Stimulated activated CD8-positive, alpha-beta memory T cell treated with anti-CD3 and anti-CD28 coated beads, Interleukin-15, amount 100 ng/mL, for 1 hour (primary cell): ENCODE measurements around the gene FBRSL1.
"Not testable (repeated sequence)": the region's sequence is repeated elsewhere in the genome, so short reads cannot be mapped to it uniquely, and the experiment has no call there.

Experiments
- DNase-seq: peaks from one replicate; pipeline ENCODE4 v3.0.0-alpha.2; 2020; ENCODE audit warnings: low read depth

FBRSL1 gene

DNA sequence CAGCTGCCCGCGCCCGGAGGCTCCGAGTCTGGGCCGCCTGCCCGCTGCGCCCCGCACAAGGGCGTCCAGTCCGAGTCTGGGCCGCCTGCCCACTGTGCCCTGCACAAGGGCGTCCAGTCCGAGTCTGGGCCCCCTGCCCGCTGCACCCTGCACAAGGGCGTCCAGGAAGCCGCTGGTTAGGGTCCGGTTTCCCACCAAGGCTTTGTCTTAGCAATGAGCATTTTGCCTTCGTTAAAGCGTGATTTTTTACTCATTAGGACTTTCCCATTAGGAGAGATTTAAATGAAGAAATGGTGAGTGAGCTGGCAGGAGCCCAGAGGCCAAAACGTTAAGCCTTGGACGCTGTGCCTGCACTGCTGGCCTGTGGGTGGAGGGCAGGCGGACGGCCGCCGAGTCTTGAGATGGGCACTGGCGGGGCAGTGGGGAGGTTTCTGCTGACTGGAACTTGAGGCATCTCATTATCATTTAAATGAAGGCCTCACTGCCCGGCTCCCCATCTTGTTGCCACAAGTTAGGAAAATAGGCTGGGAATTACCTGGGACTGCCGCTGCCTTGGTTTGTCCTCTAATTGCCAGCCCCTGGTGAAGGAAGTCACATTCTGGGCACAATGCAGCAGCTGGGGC, 36.0 kb downstream of the FBRSL1 start:
- DNase-seq = no peak

DNA sequence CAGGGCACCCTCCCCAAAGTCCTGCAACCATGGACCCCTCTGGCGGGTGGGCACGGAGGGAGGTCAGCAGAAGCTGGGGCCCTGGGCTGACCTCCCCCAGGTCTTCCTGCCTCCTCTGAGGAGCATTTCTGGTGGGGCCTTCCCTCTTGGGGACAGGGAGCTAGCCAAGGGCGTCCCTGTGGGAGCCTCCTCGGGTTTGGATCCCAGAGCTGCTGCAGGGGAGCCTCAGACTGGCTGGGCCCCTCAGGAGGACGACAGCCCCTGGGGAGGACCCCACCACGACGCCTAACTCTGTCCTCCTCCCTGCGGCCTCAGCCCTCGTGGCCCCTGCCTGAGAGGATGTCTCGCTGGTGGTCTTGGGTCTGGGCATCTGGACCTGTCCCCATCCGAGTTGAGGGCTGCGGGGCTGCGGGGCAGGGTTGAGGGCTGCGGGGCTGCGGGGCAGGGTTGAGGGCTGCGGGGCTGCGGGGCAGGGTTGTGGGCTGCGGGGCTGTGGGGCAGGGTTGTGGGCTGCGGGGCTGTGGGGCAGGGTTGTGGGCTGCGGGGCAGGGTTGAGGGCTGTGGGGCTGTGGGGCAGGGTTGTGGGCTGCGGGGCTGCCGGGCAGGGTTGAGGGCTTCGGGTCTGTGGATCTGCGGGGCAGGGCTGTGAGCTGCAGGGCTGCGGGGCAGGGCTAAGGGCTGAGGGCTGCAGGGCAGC, 37.4 kb downstream of the FBRSL1 start:
- no peak for DNase-seq

- DNase-seq = no peak
Measured at GRCh38 chr12:132527883-132528264, 37.9 kb downstream of the FBRSL1 start.

- DNase-seq = no peak
Measured at GRCh38 chr12:132528564-132529106, 38.7 kb downstream of the FBRSL1 start.

DNA sequence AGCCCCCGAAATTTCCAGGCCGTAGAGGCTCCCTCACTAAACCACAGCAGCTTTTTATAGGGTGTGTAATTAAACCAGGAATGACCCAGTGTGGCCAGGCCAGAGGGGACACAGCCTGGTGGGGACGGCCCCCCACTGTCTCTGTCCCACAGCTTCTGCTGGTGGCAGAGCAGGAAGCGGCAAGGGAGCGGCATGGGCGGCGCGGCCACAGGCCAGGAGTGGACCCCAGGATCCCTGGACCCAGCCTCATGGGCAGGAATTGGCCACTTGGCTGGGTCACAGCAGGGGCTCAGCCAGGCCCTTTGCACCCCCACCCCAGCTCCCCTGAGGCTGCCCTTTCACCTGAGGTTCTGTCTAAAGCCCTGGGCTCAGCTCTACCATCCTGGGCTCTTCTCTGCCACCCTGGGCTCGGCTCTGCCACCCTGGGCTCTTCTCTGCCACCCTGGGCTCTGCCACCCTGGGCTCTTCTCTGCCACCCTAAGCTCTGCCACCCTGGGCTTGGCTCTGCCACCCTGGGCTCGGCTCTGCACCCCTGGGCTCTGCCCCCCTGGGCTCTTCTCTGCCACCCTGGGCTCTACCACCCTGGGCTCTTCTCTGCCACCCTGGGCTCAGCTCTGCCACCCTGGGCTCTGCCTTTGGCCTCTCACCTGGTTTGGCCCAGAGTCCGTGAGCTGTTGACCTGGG, 39.3 kb downstream of the FBRSL1 start:
- no peak for DNase-seq

GRCh38 chr12:132529906-132530305, 40.0 kb downstream of the FBRSL1 start:
- DNase-seq = no peak

- no peak for DNase-seq
Measured at GRCh38 chr12:132530447-132530846, 40.5 kb downstream of the FBRSL1 start.

GRCh38 chr12:132530851-132531250, 40.9 kb downstream of the FBRSL1 start:
- no peak for DNase-seq

DNA sequence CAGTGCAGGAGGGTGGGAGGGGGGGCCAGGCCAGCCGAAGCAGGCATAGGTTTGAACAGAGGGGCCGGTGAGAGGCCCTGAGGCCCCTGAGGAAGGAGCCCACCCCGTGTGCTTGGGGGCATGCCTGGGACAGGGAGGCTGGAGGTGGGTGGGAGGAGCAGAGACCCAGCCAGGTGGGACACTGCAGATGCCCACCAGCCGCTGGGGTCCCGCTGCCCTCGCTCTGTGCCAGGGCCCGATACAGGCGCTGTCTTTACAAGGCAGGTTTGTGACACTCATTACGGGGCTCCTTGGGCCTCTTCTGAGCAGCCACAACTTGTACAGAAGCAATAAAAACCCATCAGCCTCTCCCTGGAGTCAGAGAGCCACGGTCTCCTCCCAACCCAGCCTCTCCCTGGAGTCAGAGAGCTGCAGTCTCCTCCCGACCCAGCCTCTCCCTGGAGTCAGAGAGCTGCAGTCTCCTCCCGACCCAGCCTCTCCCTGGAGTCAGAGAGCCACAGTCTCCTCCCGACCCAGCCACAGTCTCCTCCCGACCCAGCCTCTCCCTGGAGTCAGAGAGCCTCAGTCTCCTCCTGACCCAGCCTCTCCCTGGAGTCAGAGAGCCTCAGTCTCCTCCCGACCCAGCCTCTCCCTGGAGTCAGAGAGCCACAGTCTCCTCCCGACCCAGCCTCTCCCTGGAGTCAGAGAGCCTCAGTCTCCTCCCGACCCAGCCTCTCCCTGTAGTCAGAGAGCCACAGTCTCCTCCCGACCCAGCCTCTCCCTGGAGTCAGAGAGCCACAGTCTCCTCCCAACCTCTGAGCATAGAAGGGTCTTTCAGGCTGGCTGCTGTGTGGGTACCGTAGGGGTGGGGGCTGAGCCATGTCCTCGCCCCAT, 43.0 kb downstream of the FBRSL1 start:
- not testable (repeated sequence) for DNase-seq

GRCh38 chr12:132533584-132533958, 43.6 kb downstream of the FBRSL1 start:
- no peak for DNase-seq

DNA sequence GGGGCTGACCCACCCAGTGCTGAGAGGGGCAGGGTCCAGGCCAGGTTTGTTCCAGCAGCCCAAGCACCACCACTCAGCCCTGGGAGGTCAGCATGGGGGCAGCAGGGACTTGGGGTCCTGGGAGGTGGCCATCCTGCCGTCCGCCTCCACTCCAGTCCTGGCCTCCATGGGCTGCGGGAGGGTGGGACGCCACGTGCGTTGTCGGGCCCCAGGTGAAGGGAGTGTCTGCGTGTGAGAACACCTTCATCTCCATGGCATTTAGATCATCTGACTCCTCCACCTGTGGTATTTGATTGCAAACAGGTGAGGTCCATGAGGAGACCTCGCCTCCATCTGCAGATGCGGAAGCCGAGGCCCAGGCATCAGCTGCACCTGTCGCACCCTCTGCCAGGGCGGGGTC, 44.1 kb downstream of the FBRSL1 start:
- no peak for DNase-seq

DNA sequence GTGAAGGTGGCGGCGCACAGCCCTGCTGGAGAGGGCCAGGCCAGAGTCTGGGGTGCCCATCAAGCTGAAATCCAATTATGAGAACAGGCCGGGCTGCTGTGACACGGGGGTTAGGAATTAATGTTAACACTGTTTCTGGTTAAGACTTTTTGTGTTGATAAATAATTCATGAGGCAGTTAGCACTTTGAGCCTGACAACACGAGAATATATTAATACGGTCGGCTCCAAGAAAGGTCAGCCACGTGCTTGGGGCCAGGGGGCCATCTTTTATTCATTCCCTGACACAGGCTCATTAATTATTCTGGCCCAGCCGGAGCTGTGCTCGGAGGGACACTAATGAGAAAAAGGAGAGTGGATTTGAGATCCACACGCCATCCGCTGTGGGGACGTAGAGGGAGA, 45.1 kb downstream of the FBRSL1 start:
- no peak for DNase-seq

- no peak for DNase-seq
Measured at GRCh38 chr12:132536102-132536876, 46.3 kb downstream of the FBRSL1 start.

DNA sequence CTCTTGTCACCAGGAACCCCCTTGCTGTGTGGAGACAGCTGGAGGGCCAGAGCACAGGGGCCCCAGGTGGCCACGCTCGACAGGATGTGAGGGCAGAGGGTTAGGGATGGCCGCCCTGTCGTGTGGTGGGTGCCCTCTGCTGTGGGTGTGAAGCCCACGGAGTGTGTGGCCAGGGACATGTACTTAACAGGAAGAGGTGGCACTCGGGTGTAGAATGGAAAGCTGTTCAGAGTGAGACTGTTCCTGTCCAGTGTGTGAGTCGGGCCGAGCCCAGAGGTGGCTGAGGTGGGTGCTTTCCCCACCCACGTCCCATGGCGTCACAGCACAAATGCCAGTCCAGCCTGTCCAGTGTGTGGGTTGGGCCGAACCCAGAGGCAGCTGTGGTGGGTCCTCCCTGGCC, 47.1 kb downstream of the FBRSL1 start:
- no peak for DNase-seq

DNA sequence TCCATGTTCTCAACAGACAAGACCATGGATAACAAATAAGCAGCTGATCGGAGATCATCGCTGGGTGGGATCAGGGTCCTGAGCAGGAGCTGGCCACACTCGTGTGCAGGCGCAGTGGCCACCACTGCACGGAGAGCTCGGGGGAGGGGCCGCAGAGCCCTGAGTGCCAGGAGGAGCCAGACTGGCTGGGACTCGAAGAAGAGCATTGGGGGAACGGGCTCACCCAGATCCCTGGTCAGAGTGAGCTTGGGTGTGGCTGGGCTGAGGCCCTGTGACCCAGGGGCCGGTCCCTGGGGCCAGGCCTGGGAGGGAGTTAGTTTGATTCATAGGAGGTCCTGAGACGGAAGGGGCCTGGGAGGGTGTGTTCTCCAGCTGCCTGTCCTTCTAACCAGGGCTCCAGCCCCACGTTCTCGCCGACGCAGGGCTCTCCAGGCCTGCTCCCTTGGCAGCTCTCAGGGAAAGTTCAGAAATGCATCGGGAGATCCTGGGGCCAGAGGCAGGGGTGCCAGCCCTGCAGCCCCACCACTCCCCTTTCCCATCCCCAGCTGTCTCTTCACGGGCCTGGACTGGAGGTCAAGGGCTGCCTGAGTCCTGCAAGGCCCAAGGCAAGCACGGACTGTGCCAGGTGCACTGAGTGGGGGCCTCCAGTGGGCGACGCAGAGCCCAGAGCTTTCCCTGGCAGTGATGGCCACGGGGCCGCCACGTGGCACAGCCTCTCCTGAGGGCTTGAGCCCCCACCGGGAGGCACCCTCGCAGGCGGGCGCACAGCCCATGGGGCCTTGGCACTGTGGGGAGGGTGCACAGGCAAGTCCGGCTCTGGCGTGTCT, 48.1 kb downstream of the FBRSL1 start:
- no peak for DNase-seq

GRCh38 chr12:132538663-132538990, 48.7 kb downstream of the FBRSL1 start:
- no peak for DNase-seq

GRCh38 chr12:132539016-132539773, 49.2 kb downstream of the FBRSL1 start:
- no peak for DNase-seq

- DNase-seq = no peak
Measured at GRCh38 chr12:132540436-132540835, 50.5 kb downstream of the FBRSL1 start.

- DNase-seq = no peak
Measured at GRCh38 chr12:132541200-132541599, 51.2 kb downstream of the FBRSL1 start.

GRCh38 chr12:132541996-132542395, 52.0 kb downstream of the FBRSL1 start:
- no peak for DNase-seq
